Stimulated activated CD4-positive, alpha-beta T cell treated with anti-CD3 and anti-CD28 coated beads, Interleukin-4, amount 100 ng/mL, for 48 hours (primary cell): ENCODE results near the gene SOCS3.

Experiments
- DNase-seq, 2 donors: peaks; one replicate each; pipeline ENCODE4 v3.0.0-alpha.2; 2020; ENCODE audit warnings: low read depth in 2 of 2

SOCS3 gene

DNA sequence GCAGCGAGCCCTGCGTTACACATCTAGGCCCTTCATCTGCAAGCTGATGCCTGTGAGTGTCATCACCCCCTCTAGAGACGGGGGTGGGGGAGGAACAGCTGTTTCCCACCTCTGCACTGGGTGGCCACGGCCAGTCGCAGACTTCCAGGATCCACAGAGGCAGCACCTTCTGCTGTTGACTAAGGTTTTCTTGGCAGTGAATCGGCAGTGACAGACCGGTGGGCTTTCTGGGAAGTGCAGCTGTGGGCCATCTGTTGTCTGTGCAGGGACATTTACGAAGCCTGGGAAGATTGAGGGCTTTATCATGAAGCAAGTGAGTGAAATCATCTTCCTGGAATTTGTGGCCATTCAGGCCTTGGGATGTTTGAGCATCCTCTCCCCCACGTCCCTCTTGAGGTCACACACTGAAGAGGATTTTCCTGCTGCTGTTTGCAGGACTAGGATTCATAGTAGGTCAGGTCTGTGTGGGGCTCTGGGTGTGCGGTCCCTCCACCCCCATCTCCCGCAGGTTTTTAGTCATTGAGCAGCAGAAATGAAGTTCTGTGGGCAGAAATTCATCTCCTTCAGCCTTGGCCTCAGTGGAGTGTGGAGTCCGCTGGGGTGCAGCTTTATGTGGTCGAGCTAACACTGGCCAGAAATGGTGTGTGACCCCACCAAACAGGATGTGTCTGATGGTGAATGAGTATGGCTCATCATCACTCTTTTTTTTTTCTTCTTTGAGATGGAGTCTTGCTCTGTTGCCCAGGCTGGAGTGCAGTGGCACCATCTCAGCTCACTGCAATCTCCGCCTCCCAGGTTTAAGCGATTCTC, 30.6 kb upstream of the SOCS3 start:
- no peak for DNase-seq

DNA sequence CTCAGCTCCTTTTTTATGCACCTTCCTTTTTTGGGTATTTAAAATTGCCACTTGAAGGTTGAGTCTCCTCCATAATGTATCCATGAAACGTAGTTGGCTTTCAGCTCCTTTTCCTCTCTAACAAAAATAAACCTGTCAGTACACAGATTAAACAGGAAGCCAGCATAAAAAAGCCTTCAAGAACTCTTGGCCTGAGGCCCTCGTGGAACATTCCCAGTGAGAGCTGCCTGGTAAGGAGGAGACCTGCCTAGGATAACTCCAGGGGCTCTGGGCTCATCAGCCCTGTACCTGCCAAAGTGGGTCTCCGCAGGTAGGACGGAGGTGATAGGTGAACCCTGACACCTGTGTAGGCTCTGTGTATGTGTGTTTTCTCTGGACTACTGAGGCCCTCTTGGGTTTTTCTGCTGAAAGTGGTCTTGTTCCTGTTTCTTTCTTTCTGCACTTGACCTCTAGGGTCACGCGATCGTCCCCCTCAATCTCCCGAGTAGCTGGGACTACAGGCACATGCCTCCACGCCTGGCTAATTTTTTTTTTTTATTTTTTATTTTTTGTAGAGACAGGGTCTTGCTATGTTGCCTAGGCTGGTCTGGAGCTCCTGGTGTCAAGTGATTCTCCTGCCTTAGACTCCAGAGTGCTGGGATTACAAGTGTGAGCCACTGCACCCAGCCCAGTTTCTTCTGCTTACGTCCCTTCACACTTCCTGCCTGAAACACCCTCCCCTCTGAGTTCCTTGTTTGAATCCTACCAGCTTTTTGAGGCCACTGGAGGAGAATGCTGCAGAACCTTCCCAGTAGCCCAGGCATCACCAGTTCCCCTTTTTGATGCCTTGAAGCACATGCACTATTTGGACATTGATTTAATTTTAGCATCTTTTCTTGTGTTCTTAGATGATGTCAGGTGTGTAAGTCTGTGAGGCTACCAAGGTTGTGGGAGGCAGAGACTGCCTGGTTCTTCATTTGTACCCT, 28.4 kb upstream of the SOCS3 start:
- no peak for DNase-seq

DNA sequence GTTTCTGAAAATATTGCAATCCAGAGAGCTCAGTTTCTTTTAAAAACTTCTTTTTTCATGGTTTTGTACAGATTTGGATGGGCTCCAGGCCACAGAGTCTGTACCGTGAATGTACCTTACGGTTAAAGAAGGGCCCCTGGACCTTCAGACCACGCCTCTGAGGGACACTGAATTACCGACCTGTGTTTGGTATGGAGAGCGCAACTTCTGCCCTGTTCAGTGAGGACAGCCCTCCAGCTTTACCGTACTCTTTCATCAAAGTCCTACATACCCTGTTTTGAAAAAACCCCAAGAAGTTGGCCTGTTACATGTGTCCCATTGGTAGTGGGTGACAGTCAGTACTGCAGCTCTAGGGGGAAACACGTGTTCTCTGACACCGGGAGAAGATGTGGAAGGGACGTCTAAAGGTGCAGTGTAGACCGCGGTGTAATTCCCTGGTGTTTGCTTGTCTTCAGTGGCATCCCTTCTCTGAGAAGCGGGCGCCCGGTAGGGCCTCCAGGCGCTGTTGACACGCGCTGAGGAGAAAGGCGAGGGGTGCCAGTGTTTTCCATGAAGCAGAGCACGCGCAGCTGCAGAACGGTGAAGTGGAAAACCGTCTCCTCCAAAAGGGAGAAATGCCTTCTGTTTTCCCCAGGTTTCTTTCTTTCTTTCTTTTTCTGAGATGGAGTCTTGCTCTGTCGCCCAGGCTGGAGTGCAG, 24.8 kb upstream of the SOCS3 start:
- no peak for DNase-seq

- peak; percentile 50 to 72 for DNase-seq
These were observed 24.0 kb upstream of the SOCS3 start for GRCh38 chr17:78383725-78384471.

DNA sequence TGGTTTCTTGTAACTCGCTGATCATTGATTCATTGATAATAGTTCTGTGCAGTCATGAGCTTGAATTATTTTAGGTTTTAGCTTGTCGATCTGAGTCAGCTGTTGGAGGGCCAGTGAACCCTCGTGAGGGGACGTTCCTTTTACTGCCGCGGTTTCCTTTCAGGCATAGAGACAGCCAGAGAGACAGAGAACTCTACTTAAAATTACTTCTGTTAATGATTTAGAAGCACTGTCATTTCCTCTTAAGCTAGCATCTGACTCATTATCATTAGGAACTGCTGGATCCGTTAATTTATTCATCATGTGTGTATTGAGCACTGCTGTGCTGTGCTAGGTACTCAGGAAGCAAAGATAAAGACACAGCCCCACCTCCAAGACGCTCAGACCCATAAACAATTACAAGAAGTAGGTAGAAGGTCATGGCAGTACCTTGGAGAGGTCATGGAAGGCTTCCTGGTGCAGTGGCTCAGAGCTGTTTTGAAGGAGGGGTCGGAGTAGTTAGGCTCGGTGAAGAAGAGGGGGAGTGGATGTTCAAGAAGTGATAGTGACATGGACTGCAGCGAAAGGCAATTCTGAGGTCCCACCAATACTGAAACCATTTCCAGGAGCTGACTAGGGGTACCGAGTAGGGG, 21.8 kb upstream of the SOCS3 start:
- DNase-seq: no peak

DNA sequence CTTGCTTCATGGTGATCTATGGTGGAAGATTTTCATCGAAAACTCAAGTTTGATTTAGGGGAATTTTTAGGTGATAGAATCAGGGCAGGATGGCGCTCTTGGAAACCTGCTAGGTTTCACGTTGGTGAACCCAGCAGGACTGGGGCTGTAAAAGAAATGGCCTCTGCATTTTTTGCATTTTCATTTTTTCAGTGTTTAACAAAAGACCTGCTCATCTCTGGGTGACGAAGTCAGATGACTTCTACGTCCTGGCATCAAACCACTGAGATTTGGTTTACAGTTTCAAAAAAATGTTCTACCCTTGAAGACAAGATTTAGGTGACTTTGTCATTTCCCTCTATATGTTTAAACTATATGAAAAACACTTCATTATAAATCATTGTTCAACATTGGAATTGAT, 20.5 kb upstream of the SOCS3 start:
- DNase-seq: no peak

- DNase-seq: no peak
These were observed 19.2 kb upstream of the SOCS3 start for GRCh38 chr17:78379131-78379491.

- peak; percentile 73 to 79 for DNase-seq
These were observed 18.6 kb upstream of the SOCS3 start, which contains the start of gene PGS1 for GRCh38 chr17:78378225-78379130. PGS1 (plus strand) TSS chr17:78378649; CDS start chr17:78378666, 17 bp downstream.

GRCh38 chr17:78377858-78378224, 18.0 kb upstream of the SOCS3 start:
- DNase-seq: no peak

DNA sequence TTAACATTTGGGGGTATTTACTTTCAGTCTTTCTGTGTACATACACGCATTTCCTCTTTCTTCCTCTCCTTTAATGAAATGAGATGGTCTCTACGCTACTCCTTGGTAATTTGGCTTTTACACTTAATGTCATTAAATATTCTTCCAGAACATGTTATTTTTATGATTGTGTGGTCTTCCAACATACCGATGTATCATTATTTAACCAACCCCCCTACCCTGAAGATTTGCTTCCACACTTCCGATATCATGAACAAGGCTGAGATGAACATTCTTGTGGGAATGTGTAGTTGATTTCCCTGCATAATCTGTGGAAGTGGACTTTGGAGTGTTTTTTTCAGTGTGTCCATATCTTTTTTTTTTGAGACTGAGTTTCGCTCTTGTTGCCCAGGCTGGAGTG, 16.3 kb upstream of the SOCS3 start:
- no peak for DNase-seq

- no peak for DNase-seq
These were observed 15.7 kb upstream of the SOCS3 start for GRCh38 chr17:78375401-78376151.

DNA sequence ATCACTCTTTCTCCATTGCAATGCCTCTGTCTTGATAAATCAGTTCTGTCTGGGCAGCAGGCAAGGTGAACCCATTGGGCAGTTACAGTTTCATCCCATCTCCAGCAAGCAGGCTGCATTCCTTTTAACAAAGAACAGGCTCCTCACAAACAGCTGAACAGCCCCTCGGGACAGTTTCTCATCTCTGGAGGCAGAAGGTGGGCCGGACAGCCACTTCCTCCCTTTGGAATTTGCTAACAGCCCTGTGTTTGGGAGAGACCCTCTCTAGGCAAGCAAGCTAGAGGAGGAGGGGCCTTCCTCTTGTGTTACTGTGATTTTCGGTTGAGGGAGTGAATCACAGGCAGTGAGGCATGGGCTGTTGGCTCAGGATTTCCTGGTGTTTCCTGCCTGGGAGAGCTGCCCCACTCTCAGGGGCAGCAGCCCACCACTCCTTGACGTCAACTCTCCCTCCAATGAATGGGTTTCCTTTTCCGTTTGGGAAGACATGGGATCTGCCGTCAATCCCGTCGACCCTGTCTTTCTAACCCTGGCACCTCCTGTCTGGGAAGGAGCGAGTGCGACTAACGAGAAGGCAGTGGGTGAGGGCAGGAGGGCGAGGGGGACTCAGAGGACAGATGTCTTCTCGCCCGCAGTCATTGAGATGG, 14.9 kb upstream of the SOCS3 start:
- DNase-seq: no peak

- DNase-seq: no peak
These were observed 14.3 kb upstream of the SOCS3 start for GRCh38 chr17:78374189-78374588.

DNA sequence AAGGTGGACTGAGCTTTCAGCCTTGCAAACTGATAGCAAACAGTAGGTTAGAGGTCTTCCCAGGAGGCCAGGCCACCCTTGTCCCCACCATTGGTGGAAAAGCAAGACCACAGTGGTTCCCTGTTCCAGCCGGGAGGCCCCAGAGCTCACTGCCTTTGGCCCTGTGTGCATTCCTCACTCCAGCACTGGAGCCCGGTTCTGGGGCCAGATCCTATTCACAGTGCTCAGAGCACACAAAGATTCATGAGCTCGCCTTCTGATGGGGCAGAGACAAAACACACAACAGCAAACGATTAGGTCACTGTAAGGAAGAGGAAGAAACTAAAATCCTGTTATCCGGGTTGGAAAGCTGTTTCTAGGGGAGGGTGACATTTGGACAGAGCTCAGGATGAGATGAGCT, 13.0 kb upstream of the SOCS3 start:
- DNase-seq: no peak

- DNase-seq: no peak
These were observed 11.2 kb upstream of the SOCS3 start for GRCh38 chr17:78371056-78371455.

GRCh38 chr17:78369791-78370381, 10.0 kb upstream of the SOCS3 start:
- DNase-seq: no peak

- no peak for DNase-seq
These were observed 9.1 kb upstream of the SOCS3 start for GRCh38 chr17:78368854-78369495.

- DNase-seq: no peak
These were observed 8.5 kb upstream of the SOCS3 start for GRCh38 chr17:78368348-78368747.
